Activated naive CD4-positive, alpha-beta T cell treated with anti-CD3 and anti-CD28 coated beads, Interleukin-2, amount 50 U/mL, for 16 hours (primary cell): ENCODE measurements around the gene BCKDHB.
"Not testable (repeated sequence)": the region's sequence is repeated elsewhere in the genome, so short reads cannot be mapped to it uniquely, and the experiment has no call there.

Experiments
- DNase-seq: peaks from one replicate; pipeline ENCODE4 v3.0.0-alpha.2; 2020

The BCKDHB gene

DNA sequence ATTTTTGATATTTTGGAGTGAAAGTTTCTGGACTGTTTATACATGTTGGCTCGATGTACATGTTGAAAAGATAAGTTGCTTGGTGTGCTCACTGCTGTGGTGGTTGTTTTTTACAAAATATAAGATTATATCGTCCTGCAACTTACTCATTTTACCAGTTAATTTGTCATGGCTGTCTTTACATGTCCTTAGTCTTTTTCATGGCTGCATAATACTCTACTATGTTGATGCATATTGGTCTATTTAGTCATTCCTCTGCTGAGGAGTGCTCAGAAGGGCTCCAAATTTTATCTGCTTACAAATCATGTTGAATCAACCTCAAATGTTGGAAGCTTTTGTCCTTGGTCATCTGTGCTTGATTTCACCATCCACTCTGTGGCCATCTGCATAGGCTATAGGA, 164.6 kb downstream of the BCKDHB start:
- no peak for DNase-seq

DNA sequence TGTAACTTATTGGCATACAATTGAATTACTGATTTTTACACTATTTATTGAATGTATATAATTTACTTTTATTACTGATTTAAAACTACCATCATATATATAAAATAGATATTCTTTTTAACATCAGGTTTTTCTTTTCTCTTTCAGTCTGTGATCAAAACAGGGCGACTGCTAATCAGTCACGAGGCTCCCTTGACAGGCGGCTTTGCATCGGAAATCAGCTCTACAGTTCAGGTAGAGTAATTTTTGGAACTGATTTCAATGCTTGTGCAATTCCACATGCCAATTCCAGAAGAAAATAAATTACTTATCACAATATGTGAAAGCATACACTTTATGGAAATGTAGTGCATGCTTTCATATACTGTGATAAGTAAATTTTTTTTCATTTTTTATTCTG, 166.5 kb downstream of the BCKDHB start:
- no peak for DNase-seq

DNA sequence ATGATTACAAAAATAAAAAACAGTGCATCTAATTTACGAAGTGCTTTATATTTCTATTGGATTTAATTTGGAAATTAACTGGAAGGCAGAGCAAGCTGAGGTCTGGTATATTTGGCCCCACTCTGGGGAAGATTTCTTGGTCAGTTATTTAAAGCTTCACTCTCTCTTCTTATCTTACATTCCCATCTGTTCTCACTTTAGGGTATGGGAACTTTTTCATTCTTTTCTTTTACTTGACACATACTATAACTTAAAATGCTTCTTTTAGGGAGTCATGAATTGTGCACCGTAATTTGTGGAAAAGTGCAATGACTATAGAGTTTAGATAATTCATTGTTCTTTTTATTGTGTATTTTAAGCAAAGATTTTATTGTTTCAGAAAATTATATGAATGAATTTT, 170.4 kb downstream of the BCKDHB start:
- DNase-seq: no peak

DNA sequence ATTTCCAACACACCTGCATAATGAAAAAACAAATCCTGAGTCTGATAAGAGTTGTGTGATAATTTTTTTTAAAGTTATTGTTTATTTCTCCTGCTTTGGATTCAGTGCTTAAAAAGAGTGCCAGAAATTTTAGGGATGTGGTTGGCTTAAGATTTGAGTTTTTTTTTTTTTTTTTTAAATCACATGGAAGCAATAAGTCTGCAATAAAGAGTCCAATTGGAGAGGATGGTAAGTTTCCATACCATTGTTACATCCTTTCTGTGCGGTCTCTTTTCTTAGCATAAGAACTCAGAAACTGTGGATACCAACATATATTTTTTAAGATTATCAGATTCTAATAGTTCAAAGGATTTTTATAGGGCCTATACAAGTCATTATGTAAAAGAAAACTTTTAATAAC, 171.0 kb downstream of the BCKDHB start:
- no peak for DNase-seq

DNA sequence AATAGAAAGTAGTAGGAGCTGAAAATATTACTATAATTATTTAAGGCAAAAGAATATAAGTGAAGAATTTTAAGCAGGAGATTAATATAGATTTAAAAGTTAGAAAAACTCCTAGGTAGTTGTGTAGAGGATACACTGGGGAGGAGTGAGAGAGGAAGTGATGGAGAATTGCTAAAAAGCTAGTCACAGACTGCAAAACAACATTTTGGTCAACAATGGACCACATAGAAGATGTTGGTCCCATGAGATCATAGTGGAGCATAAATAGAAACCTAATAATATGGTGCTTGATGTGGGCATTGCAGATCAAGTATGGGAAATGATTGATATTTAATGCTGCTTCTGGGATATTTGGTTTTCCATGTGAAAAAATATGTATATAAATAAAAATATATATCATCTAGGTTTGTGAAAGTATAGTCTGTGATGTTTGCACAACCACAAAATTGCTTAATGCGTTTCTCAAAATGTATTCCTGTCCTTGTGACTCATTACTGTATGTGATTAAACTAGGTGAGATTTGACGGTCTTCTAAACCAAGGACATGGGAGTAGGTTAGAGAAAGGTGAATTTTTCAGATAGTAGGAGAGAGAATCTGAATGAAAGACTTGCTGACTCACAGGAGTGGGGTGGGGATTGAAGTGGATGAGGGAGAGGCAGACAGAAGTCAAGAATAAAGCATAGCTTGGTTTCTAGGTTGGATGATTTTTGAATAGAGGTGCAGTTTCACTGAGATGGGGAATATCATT, 174.0 kb downstream of the BCKDHB start:
- DNase-seq: no peak

DNA sequence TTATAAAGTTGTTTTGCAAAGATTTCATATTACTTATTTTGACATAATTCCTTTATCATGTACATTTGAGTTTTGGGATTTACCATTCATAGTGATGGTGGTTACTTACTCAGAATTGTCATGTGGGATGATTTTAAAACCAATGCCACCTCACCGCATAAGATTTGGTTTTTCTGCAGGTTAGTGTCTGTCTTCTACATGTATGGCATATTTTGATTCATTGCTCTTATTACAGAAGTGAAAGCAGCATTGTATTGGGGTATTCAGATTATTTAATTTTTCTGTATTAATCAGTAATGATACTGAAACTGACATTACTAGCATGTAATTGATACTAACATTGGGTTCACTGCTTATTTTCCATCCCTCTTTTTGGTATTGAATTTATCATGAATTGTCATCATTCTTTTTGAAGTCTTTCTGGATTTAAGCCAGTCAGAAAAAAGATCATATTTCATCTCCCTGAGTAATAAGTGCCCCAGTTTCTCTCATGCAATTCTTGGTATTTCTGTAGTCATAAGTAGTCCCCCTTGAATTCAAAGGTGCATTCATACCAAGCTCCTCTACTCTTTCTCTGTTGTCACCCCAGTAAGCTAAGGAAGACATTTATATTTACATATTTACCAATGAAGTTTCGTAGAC, 176.6 kb downstream of the BCKDHB start:
- no peak for DNase-seq

DNA sequence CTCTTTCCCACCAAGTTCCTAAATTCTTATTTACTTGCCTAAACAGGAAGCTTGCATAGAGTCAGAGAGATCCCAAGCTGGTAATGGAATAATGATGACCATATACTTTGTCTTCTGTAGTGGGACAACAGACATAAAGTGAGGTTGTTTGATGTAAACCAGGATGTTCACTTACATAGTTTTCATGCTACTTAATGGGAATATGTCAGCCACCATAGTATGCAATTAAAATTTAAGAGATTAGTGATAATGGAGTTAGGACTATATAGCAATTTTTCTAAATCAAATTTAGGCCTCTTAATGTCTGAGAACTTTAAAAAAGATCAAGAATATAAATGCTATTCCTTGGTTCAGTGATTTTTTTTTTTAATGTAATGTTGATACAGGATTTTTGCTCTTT, 180.6 kb downstream of the BCKDHB start:
- DNase-seq: no peak

DNA sequence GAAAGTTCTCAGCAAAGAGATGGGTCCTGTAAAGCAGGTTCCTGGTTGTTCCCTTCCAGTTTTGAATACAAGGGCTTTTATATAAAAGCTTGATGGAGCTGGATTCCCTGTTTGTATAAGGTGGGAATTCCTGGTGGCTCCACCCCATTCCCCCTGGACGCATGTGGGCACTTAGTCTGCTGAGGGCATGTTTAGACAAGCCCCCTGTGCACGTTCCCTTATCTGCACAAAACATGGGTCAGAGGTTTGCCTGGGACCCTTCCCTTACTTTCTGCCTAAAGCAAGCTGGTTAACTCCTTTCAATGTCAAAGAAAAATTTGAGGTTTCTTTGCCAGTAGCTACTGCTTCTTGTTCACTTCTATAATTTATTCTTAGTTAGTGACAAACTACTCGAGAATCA, 181.1 kb downstream of the BCKDHB start:
- no peak for DNase-seq

DNA sequence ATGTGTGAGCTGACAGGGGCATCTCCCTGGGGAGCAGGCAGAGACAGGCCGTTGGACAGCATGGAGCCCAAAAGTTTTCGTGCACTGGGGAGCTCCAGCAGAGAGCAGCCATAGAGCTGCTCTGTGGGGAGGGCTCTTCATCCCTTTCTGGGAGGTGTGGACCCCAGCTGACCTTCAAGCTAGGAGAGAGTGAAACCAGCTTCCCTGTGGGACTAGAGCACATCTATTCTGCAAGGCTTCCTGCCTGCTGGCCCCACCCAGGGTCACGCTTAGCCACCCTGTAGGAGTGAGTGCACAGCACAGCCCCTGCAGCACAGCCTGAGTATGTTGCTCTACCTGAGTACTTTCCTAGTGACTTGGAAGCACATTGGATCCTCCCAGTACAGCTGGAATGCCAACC, 183.3 kb downstream of the BCKDHB start:
- no peak for DNase-seq

DNA sequence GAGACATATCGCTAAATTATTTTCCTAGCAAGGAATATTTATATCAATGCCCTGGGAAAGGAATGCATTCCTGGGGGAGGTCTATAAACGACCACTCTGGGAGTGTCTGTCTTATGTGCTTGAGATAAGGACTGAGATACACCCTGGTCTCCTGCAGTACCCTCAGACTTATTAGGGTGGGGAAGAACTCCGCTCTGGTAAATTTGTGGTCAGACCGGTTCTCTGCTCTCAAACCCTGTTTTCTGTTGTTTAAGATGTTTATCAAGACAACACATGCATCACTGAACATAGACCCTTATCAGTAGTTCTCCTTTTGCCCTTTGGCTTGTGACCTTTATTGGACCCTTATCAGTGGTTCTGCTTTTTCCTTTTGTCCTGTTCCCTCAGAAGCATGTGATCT, 188.1 kb downstream of the BCKDHB start:
- DNase-seq: not testable (repeated sequence)

DNA sequence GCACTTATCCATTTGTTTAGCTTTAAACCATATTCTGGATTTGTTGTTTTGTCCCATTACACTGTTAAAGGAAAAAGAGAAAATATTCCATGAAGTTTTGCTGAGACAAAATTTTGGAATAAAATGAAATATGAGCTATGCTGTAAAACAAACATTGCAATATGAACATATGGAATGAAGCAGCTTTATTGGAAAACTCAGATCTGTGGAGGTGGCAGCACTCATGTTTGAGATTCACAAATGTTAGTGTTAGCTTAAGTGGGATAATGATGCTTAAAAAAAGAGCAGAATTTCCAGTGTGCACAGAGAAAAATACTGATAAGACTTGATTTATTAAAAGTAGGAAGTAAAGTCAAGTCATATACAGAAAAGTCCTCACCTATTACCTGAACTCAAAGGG, 196.2 kb downstream of the BCKDHB start:
- no peak for DNase-seq

DNA sequence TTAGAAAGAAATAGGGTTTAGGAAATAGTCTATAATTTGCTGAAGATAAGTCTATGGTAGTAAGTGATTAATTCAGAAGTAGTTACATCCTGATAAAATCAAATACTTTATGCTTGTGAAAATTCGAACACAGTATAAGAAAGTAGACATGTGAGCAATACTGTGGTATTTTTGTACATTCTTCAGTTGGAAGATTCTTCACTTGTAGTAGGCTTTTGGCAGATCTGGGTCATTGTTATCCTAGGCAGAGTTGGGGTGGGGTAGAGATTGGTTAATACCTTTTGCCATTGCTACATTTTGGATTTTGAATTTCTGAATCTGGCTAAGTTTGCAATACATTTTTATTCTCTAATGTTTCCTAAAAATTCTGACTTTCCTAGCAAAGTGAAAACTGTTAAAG, 197.5 kb downstream of the BCKDHB start:
- no peak for DNase-seq

DNA sequence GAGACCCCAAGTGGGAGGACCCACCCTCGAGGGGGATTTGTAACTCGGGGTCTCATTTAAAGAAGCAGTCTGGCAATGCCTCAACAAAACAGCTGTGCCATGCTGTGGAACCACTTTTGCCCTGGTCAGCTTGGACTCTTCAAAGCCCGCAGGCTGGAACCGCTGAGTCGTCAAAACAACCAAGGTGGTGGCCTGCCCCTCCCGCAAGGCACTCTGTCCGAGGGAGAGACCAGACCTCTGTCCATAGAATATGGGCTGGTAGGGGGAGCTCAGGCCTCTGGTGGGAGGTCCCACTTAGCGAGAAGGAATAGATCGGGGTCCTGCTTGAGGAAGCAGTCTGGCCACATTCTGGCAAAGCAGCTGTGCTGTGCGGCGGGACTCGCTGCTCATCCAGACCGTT, 208.1 kb downstream of the BCKDHB start:
- no peak for DNase-seq

DNA sequence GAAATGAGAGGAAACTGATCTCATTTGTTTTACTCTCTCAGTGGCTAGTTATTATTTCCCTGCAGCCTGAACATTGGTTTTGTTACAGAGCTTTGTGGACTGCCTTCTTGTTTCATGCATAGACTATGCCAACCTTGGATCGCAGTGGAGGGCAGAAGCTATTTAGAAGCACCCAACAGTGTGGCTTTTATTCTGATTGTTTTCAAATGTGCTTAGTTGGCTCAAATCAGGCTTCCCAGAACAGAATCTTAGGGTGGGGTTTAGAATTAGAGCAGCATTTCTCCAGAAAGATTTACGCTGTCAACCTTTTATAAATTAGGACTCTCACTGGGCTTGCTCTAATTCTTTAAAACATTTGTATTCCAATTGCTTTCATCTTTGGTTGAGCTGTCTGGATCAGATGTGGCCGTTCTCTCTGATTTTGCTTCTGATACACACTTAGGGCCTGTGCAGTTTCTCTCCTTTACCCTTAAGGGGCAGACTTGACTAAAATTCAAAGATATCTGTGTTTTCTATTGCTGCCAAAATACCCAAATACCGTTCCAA, 210.3 kb downstream of the BCKDHB start:
- no peak for DNase-seq

DNA sequence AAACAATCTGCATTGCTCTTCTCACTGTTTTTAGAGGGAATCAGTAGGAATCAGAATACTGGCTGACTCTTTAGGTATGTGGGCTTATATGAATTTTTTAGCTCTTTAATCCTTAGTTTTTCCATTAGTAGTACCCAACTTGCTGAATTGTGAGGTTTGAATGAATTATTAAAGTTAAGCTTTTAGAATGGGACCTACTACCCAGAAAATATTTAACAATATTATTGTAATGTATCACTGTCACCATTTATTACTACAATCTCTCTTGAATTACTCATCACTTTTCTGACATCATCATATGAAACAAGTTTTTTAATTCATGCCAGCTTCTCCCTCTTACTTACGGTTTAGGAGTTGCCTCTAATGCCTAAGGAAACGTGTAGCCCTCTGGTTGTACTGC, 212.7 kb downstream of the BCKDHB start:
- DNase-seq: no peak

DNA sequence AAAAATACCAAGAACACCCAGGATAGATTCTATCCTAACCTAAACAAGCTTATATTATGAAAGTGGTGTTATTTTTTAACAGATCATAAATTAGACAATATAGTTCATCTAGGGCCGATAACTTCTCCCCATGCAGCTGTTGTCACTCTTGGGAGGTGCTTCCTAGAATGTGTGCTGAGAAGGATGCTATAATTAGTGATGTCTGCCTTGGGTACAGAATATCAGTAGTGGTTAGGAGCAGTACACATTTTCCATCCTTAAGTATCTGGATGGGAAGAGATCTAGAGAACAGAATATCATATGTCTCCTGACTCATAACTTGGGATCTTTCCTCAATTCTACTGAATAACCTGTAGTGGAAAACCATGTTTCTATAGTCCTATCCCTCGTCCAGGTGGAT, 214.5 kb downstream of the BCKDHB start:
- DNase-seq: no peak

DNA sequence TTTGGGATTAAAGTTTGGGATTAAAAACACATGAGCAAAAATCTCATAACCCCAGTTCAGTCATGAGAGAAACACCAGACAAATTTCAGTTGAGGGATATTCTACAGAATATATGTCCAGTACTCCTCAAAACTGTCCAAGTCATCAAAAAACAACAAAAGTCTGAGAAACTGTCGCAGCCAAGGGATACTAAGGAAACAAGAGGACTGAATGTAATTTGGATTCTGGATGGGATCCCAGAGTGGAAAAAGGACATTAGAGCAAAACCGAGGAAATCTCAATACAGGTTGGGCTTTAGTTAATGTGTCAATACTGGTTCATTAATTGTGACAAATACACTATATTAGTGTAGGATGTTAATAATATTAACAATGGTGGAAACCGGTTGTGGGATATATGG, 219.3 kb downstream of the BCKDHB start:
- DNase-seq: no peak

DNA sequence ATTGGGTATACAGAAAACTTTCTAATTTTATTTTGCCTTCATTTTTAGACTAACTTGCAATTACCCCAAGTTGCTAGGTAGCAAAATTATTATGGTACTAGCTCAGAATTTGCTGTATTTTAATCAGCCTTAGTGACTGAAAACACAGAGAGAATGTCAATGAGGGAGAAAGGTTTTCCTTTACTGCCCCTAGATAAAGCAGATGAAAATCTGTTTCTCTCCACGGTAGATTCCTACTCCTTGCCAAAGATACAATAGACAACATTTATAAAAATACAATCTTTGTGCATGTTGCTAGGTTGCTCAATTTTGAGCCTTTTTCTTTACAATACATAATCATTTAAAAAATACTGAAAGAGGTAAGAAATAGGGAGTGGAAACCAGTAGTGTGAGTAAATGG, 222.2 kb downstream of the BCKDHB start:
- no peak for DNase-seq

DNA sequence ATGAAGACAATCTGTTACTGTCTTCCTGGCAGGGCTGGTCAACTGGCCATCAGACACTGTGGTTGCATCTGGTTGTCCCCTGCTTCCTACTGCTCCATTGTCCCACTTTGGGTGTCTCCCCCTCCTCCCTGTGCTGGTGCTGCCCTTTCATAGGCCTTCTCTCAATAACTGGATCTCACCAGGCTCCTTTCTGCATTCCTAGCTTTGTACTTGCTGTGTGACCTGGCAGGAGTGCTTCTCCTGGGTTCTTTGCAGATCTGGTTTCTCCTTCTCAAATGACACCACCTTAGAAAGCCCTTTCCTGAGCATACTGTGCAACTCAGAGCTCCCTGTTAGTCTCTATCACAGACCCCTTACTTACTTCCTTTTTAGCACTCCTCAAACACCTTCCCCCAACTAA, 223.0 kb downstream of the BCKDHB start:
- DNase-seq: no peak

DNA sequence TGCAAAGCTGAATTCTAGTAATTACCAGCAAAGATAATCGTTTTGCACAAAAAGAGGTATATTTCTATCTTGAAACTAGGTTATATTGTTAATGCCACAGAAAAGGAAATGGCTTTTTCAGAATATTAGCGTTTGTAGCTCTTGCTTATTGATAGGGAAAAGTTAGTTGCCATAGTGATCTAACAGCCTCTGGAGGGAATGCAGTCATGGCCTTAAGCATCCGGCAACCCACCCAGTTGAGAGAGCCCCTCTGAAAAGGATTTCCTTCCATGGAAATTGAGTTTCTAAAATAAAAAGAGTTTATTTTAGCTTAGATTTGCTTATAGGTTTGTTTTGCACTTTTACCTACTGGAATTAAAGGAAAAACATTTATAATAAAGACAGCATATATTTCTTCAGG, 224.5 kb downstream of the BCKDHB start:
- no peak for DNase-seq

DNA sequence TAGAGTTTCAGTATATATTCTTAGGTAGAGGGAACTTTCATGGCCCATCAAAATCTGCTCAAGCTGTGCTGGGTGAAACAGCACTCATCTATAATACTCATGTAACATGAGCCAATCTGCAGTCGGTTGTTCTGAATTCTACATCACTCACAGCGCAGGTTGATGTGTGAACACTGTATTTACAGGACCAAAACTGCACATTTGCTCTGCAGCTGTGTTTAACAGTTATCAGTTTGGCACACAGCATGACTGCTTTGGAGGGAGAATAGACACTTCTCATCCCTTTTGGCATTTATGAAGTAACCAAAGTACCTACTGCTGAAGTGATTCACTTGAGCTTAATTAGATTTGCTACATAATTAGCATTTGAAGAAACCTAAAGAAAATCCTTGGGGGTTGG, 225.1 kb downstream of the BCKDHB start:
- DNase-seq: no peak

DNA sequence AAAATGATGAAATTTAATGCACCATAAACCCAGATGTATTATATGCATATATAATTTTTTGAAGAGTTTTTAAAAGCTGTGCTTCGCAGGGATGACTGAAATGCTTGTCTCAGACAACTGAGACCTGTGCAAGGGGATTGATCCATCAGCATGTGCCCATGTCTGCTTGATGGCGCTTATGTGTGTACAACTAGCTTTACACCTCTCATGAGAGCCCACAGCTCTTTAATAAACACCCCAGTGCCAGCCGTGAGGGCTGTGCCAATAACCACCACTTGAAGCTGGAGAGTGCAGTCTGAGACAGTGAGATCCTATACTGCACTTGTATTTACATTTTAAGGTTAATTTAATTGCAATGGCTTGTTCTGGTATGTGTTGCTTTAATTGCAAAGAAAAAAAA, 225.5 kb downstream of the BCKDHB start:
- no peak for DNase-seq

DNA sequence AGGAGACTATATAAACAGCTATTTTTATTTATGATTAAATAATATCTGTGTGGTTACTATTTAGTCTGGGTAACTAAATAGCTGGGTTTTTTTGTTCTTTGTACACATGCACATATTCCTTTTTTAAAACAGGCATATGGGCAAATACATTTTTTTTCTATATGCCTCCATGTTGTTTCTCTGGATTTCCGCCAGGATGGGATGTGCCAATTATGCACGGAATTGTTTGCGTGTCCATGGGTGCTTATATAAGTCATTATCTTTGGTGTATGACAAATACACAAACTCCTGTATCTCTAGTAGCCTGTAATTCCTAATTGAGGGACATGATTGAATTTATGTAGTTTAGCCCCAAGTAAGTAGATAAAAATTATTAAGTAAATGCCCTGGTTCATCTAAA, 226.9 kb downstream of the BCKDHB start:
- DNase-seq: no peak

DNA sequence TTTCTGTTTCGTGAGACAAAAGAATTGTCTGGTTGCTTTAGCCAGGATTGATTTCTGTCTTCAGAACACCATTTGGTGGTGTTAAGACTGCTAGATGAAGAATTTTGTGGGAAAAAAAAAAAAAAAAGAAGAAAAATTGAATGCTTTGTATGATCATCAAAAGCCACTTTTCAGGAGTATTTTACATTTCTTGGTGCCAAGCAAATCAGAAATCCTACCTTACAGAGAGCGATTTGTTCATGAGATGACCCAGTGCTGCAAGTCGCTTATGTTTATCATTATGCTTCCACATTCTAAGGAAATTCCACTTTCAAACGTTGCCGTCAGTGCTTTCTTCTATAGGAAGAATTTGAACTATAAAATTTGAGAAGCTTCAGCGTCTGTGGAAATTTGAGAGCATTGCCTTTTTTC, 228.7 kb downstream of the BCKDHB start:
- DNase-seq: no peak

DNA sequence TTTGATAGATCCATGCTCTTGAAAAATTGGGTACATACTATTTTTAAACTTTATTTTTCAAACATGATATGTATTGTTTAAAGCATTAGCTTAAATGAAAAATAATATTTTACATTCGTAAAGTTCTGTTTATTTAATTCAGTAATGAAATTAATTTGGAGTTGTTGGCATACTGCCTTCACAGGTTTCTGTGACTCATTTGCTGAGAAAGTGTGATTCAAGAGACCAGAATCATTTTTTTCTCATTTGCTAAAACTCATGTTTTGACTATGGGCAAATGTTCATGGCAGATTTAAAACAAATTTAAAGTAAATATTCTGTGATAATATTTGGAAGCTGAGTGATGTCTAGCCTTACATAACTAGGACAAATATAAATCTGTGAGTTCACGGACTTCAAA, 230.4 kb downstream of the BCKDHB start:
- DNase-seq: no peak
